OCI-LY1 (cell line): Measurements from ENCODE around the gene TXNIP.
"Not testable (repeated sequence)": the region's sequence is repeated elsewhere in the genome, so short reads cannot be mapped to it uniquely, and the experiment has no call there.

Source experiments
- H2AFZ ChIP-seq: fragments of 200-600 bp; sonication (generic), shearing (Covaris generic); 2 replicates; pipeline ENCODE4 v1.6.0; 2014; ENCODE audit warnings: antibody characterized with exemption, mild to moderate bottlenecking, low read length
- H3F3A ChIP-seq: fragments of 200-600 bp; sonication (generic), shearing (Covaris generic); 2 replicates; pipeline ENCODE4 v1.6.0; 2014; ENCODE audit warnings: mild to moderate bottlenecking, antibody characterized with exemption, low read length, moderate library complexity; ENCODE audit not compliant: insufficient read depth
- H3K27ac ChIP-seq: fragments of 200-600 bp; sonication (generic); 2 replicates; pipeline ENCODE4 v1.5.1; 2014; ENCODE audit warnings: low read length, mixed run types, mild to moderate bottlenecking, low read depth; ENCODE audit not compliant: poor library complexity, severe bottlenecking
- H3K27me3 ChIP-seq: fragments of 200-600 bp; sonication (generic); 2 replicates; pipeline ENCODE4 v1.6.0; 2014; ENCODE audit warnings: antibody characterized with exemption, mild to moderate bottlenecking, low read length, moderate library complexity; ENCODE audit not compliant: insufficient read depth
- H3K36me3 ChIP-seq: fragments of 200-600 bp; sonication (generic); 2 replicates; pipeline ENCODE4 v1.6.1; 2014; ENCODE audit warnings: mild to moderate bottlenecking, antibody characterized with exemption, low read length, moderate library complexity, mixed read lengths; ENCODE audit not compliant: insufficient read depth
- H3K4me1 ChIP-seq: fragments of 200-600 bp; sonication (generic); 2 replicates; pipeline ENCODE4 v1.5.1; 2014; ENCODE audit warnings: mild to moderate bottlenecking, low read length, moderate library complexity; ENCODE audit not compliant: insufficient read depth, severe bottlenecking
- H3K4me2 ChIP-seq: fragments of 200-600 bp; sonication (generic), shearing (Covaris generic); 2 replicates; pipeline ENCODE4 v1.6.1; 2014; ENCODE audit warnings: low read length
- H3K4me3 ChIP-seq: fragments of 200-600 bp; sonication (generic); 2 replicates; pipeline ENCODE4 v1.5.1; 2014; ENCODE audit warnings: low read length, low read depth, mild to moderate bottlenecking, mixed read lengths; ENCODE audit not compliant: poor library complexity, severe bottlenecking
- H3K79me2 ChIP-seq: fragments of 200-600 bp; shearing (Covaris generic); 2 replicates; pipeline ENCODE4 v1.6.1; 2016; ENCODE audit warnings: mixed run types, low read length, mixed read lengths; ENCODE audit not compliant: insufficient read depth
- H3K9ac ChIP-seq: fragments of 200-600 bp; sonication (generic), shearing (Covaris generic); 2 replicates; pipeline ENCODE4 v1.6.1; 2014; ENCODE audit warnings: mild to moderate bottlenecking, low read length, mixed read lengths
- H3K9me2 ChIP-seq: fragments of 200-600 bp; sonication (generic), shearing (Covaris generic); 2 replicates; pipeline ENCODE4 v1.6.1; 2014; ENCODE audit warnings: low read depth, mild to moderate bottlenecking, low read length, mixed read lengths
- H3K9me3 ChIP-seq: fragments of 200-600 bp; shearing (Covaris generic); 2 replicates; pipeline ENCODE4 v1.6.1; 2014; ENCODE audit warnings: low read length, mixed read lengths
- H4K20me1 ChIP-seq: fragments of 200-600 bp; sonication (generic), shearing (Covaris generic); 2 replicates; pipeline ENCODE4 v1.6.0; 2016; ENCODE audit warnings: mild to moderate bottlenecking, low read length; ENCODE audit not compliant: insufficient read depth
- CTCF ChIP-seq: fragments of 200-600 bp; sonication (generic), shearing (Covaris generic); IDR thresholded peaks from 2 replicates; pipeline ENCODE4 v1.5.1; 2017; ENCODE audit warnings: mild to moderate bottlenecking, antibody characterized with exemption, low read length, moderate library complexity, mixed read lengths
- EZH2 ChIP-seq: fragments of 200-600 bp; sonication (generic), shearing (Covaris generic); IDR thresholded peaks from 2 replicates; pipeline ENCODE4 v1.8.0; 2017; ENCODE audit warnings: borderline replicate concordance, mixed run types, mild to moderate bottlenecking, antibody characterized with exemption, low read length, moderate library complexity, mixed read lengths

TXNIP gene

GRCh38 chr1:146031476-146031875 lies 35.1 kb upstream of the TXNIP start:
- no peaks in the 10 kb centered on the region for H3K79me2 ChIP-seq
- no peak overlapping the region for H2AFZ ChIP-seq
- no peaks in the 10 kb centered on the region for H3K9me2 ChIP-seq
- no peak overlapping the region for H3K4me2 ChIP-seq
- no peaks in the 10 kb centered on the region for H3K36me3 ChIP-seq
- no peaks in the 10 kb centered on the region for H4K20me1 ChIP-seq
- no peak for TF ChIP-seq CTCF
- TF ChIP-seq EZH2 = no peak
- no peak overlapping the region for H3K9ac ChIP-seq
- H3K4me1 ChIP-seq = peaks cover 24% of the 10 kb centered on the region
- H3K27ac ChIP-seq = no peak overlapping the region
- no peaks in the 10 kb centered on the region for H3K9me3 ChIP-seq
- 0 out of 2 replicates have a peak, but pooled peaks cover 3% of the 10 kb centered on the region for H3F3A ChIP-seq
- H3K27me3 ChIP-seq = no peaks in the 10 kb centered on the region
- no peak overlapping the region for H3K4me3 ChIP-seq

DNA sequence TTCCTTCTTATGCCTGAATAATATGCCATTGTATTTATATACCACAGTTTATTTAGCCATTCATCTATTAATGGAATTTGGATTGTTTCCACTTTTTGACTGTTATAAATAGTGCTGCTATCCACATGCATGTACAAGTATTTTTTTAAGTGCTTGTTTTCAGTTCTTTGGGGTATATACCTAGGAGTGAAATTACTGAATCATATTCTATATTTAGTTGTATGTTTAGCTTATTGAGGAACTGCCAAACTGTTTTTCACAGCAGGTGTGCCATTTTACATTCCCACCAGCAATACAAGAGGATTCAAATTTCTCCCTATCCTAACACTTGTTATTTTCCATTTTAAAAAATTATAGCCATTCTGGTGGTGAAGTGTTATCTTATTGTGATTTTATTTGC lies 32.7 kb upstream of the TXNIP start:
- no peak overlapping the region for H3K9ac ChIP-seq
- no peaks in the 10 kb centered on the region for H3K36me3 ChIP-seq
- H3K4me1 ChIP-seq = peaks cover 12% of the 10 kb centered on the region
- TF ChIP-seq CTCF = no peak
- TF ChIP-seq EZH2 = no peak
- H3K4me3 ChIP-seq = no peak overlapping the region
- H3K9me3 ChIP-seq = no peaks in the 10 kb centered on the region
- H2AFZ ChIP-seq = no peak overlapping the region
- H4K20me1 ChIP-seq = no peaks in the 10 kb centered on the region
- no peak overlapping the region for H3K4me2 ChIP-seq
- no peaks in the 10 kb centered on the region for H3F3A ChIP-seq
- no peaks in the 10 kb centered on the region for H3K9me2 ChIP-seq
- no peaks in the 10 kb centered on the region for H3K27me3 ChIP-seq
- H3K27ac ChIP-seq = no peak overlapping the region
- no peaks in the 10 kb centered on the region for H3K79me2 ChIP-seq

DNA sequence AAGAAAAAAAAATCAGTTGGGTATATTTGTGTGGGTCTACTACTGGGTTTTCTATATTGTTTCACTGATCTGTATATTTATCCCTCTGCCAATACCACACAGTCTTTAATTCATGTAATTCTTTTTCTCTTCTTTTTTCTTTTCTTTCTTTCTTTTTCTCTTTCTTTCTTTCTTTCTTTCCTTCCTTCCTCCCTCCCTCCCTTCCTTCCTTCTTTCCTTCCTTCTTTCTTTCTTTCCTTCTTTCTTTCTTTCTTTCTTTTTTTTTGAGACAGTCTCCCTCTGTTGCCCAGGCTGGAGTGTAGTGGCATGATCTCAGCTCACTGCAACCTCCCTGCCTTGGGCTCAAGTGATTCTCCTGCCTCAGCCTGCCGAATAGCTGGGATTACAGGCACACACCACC lies 30.3 kb upstream of the TXNIP start:
- H2AFZ ChIP-seq = not testable (repeated sequence)

GRCh38 chr1:146025787-146026495 lies 29.6 kb upstream of the TXNIP start:
- not testable (repeated sequence) for H3F3A ChIP-seq, H3K4me3 ChIP-seq, H3K36me3 ChIP-seq, H3K27me3 ChIP-seq, H4K20me1 ChIP-seq, H3K9ac ChIP-seq, H3K9me2 ChIP-seq, H3K9me3 ChIP-seq, H3K4me1 ChIP-seq, H3K27ac ChIP-seq, H3K79me2 ChIP-seq, H2AFZ ChIP-seq, H3K4me2 ChIP-seq

More for the DNA sequence above, 30.3 kb upstream of the TXNIP start:
- not testable (repeated sequence) for H3K4me2 ChIP-seq, H3K79me2 ChIP-seq, H3K9me3 ChIP-seq, H3K27me3 ChIP-seq, H3K4me1 ChIP-seq, H3K36me3 ChIP-seq, H3F3A ChIP-seq, H3K9me2 ChIP-seq, H3K4me3 ChIP-seq, H3K27ac ChIP-seq, H3K9ac ChIP-seq, H4K20me1 ChIP-seq
